Mesenchymal stem cell (in vitro differentiated cells and primary cell): ENCODE data around the gene TBL1Y.
"Not testable (repeated sequence)": the region's sequence is repeated elsewhere in the genome, so short reads cannot be mapped to it uniquely, and the experiment has no call there.

Experiments used
- DNase-seq: peaks from one replicate; pipeline ENCODE4 v3.0.0-alpha.2; 2013
- H2AFZ ChIP-seq: one replicate; pipeline ENCODE4 v1.6.1; 2013; ENCODE audit warnings: low read depth, mild to moderate bottlenecking, control low read depth, inconsistent platforms, low read length, moderate library complexity
- H2AK5ac ChIP-seq: 2 replicates; pipeline ENCODE4 v1.6.1; 2013; ENCODE audit warnings: low read length, moderate library complexity, mild to moderate bottlenecking, inconsistent platforms; ENCODE audit not compliant: severe bottlenecking
- H2BK120ac ChIP-seq: one replicate; pipeline ENCODE4 v1.6.1; 2013; ENCODE audit warnings: low read depth, mild to moderate bottlenecking, inconsistent platforms, low read length, moderate library complexity
- H2BK12ac ChIP-seq, 2 experiments: one replicate each; pipeline ENCODE4 v1.6.1; 2013; ENCODE audit warnings: inconsistent platforms in 2 of 2, low read length in 2 of 2, mild to moderate bottlenecking in 2 of 2, moderate library complexity in 2 of 2, control low read depth in 1 of 2
- H2BK15ac ChIP-seq: one replicate; pipeline ENCODE4 v1.6.1; 2013; ENCODE audit warnings: mild to moderate bottlenecking, low read depth, inconsistent platforms; ENCODE audit not compliant: poor library complexity, severe bottlenecking
- H2BK5ac ChIP-seq: 2 replicates; pipeline ENCODE4 v1.6.1; 2013; ENCODE audit warnings: low read depth, mild to moderate bottlenecking, low read length, control low read depth, inconsistent platforms; ENCODE audit not compliant: poor library complexity, severe bottlenecking
- H3K14ac ChIP-seq, 2 experiments: one replicate each; pipeline ENCODE4 v1.6.1; 2013; ENCODE audit warnings: inconsistent platforms in 2 of 2, low read length in 2 of 2, control low read depth in 1 of 2, mild to moderate bottlenecking in 1 of 2, moderate library complexity in 1 of 2
- H3K18ac ChIP-seq, 2 experiments: one replicate each; pipeline ENCODE4 v1.6.1; 2013; ENCODE audit warnings: inconsistent platforms in 2 of 2, low read length in 2 of 2, control low read depth in 1 of 2, low read depth in 1 of 2, mild to moderate bottlenecking in 1 of 2
- H3K23ac ChIP-seq, 2 experiments: one replicate each; pipeline ENCODE4 v1.6.1; 2013; ENCODE audit warnings: inconsistent platforms in 2 of 2, low read length in 2 of 2, mild to moderate bottlenecking in 2 of 2, moderate library complexity in 2 of 2, control low read depth in 1 of 2
- H3K27ac ChIP-seq: 2 replicates; pipeline ENCODE4 v1.5.1; 2013; ENCODE audit warnings: mild to moderate bottlenecking, moderate library complexity, low read length, control low read depth, inconsistent platforms; ENCODE audit not compliant: poor library complexity, severe bottlenecking
- H3K27me3 ChIP-seq, 2 experiments: 2 replicates each; pipeline versions ENCODE4 v1.6.1 to v1.7.0; 2013; ENCODE audit warnings: low read length in 2 of 2, mild to moderate bottlenecking in 2 of 2, moderate library complexity in 2 of 2, control low read depth in 1 of 2, inconsistent platforms in 1 of 2; ENCODE audit not compliant: control insufficient read depth in 1 of 2, insufficient read depth in 1 of 2
- H3K36me3 ChIP-seq, 2 experiments: 2 replicates each; pipeline versions ENCODE4 v1.6.1 to v1.7.0; 2013; ENCODE audit warnings: low read length in 2 of 2, control low read depth in 1 of 2, inconsistent platforms in 1 of 2, low read depth in 1 of 2, mild to moderate bottlenecking in 1 of 2; ENCODE audit not compliant: insufficient read depth in 2 of 2, control insufficient read depth in 1 of 2
- H3K4ac ChIP-seq, 2 experiments: one replicate each; pipeline ENCODE4 v1.6.1; 2013; ENCODE audit warnings: inconsistent platforms in 2 of 2, low read length in 2 of 2, mild to moderate bottlenecking in 2 of 2, moderate library complexity in 2 of 2, control low read depth in 1 of 2, low read depth in 1 of 2
- H3K4me1 ChIP-seq: 2 replicates; pipeline ENCODE4 v1.6.1; 2013; ENCODE audit warnings: low read depth, low read length, control low read depth; ENCODE audit not compliant: control insufficient read depth, insufficient read depth
- H3K4me2 ChIP-seq: 2 replicates; pipeline ENCODE4 v1.6.1; 2013; ENCODE audit warnings: low read length, mild to moderate bottlenecking, inconsistent platforms; ENCODE audit not compliant: poor library complexity, severe bottlenecking
- H3K4me3 ChIP-seq, 2 experiments: 2 replicates each; pipeline versions ENCODE4 v1.5.1 to v1.7.0; 2013; ENCODE audit warnings: low read length in 2 of 2, mild to moderate bottlenecking in 2 of 2, control low read depth in 1 of 2, low read depth in 1 of 2; ENCODE audit not compliant: insufficient read depth in 1 of 2
- H3K79me1 ChIP-seq: replicated peaks from 2 replicates; pipeline ENCODE4 v1.6.1; 2013; ENCODE audit warnings: mild to moderate bottlenecking, control low read depth, low read length, inconsistent platforms; ENCODE audit not compliant: poor library complexity, severe bottlenecking
- H3K9ac ChIP-seq: 2 replicates; pipeline ENCODE4 v1.7.0; 2013; ENCODE audit warnings: mild to moderate bottlenecking, low read length, moderate library complexity
- H3K9me3 ChIP-seq: 2 replicates; pipeline ENCODE4 v1.7.0; 2013; ENCODE audit warnings: mild to moderate bottlenecking, low read length; ENCODE audit not compliant: control insufficient read depth
- H4K8ac ChIP-seq: one replicate; pipeline ENCODE4 v1.6.1; 2013; ENCODE audit warnings: inconsistent platforms, mild to moderate bottlenecking, low read length, moderate library complexity
- H4K91ac ChIP-seq: one replicate; pipeline ENCODE4 v1.6.1; 2013; ENCODE audit warnings: mild to moderate bottlenecking, low read length, inconsistent platforms
- WGBS: methylation state at CpG from one replicate; pipeline ENCODE4 v1.1.7; 2013; ENCODE audit warnings: mixed read lengths; 5-methylcytosine and 5-hydroxymethylcytosine counted together

Gene TBL1Y

DNA sequence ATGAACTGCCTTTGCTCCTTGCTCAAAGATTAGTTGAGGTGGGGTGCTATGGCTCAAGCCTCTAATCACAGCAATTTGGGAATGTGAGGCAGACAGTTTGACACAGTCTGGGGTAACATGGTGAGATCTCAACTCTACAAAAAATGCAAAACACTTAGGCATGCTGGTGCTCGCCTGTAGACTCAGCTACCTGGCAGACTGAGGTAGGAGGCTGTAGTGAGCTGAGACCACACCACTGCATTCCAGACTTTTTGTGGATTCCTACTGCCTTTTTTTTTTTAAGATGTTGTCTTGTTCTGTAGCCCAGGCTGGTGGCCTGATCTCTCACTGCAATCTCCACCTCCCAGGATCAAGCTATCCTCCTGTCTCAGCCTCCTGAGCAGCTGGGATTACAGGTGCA, 2.9 kb upstream of the TBL1Y start:
- no peak for DNase-seq
- no peak overlapping the region for H3K9ac ChIP-seq
- H2AK5ac ChIP-seq, result no peak overlapping the region
- H3K4me3 ChIP-seq, result no peak overlapping the region
- no peak overlapping the region for H3K23ac ChIP-seq
- H3K14ac ChIP-seq, result no peak overlapping the region
- peaks cover 2% of the 10 kb centered on the region for H3K4me1 ChIP-seq
- H3K27ac ChIP-seq, result no peak overlapping the region
- H3K27me3 ChIP-seq, result peaks cover 0 to 20% of the 10 kb centered on the region in 2 experiments
- H4K8ac ChIP-seq, result no peak overlapping the region
- no peaks in the 10 kb centered on the region for H3K9me3 ChIP-seq
- no peak overlapping the region for H2BK5ac ChIP-seq
- no peak overlapping the region for H3K4ac ChIP-seq
- no peak overlapping the region for H2BK15ac ChIP-seq
- no peak overlapping the region for H3K4me2 ChIP-seq
- H3K36me3 ChIP-seq, result no peaks in the 10 kb centered on the region
- H2AFZ ChIP-seq, result no peak overlapping the region
- WGBS, result no CpG with 5 or more reads among the region's 1 CpG
- H3K79me1 ChIP-seq, result no peaks in the 10 kb centered on the region
- no peak overlapping the region for H3K18ac ChIP-seq
- H4K91ac ChIP-seq, result no peak overlapping the region
- H2BK12ac ChIP-seq, result no peak overlapping the region
- H2BK120ac ChIP-seq, result no peak overlapping the region

DNA sequence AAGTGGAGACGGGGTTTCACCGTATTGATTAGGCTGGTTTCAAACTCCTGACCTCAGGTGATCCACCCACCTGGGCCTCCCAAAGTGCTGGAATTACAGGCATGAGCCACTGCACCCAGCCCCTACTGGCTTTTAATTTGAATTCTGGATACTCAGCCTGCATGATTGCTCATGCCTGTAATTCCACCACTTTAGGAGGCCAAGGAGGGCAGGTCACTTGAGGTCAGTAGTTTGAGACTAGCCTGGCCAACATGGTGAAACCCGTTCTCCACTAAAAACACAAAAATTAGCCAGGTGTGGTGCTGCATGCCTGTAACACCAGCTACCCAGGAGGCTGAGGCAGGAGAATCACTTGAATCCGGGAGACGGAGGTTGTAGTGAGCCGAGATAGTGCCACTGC, 2.5 kb upstream of the TBL1Y start:
- H4K8ac ChIP-seq, H3K14ac ChIP-seq, H2BK15ac ChIP-seq, DNase-seq, H3K4ac ChIP-seq, H3K4me1 ChIP-seq, H2AFZ ChIP-seq, H2BK120ac ChIP-seq, H3K27ac ChIP-seq, H3K36me3 ChIP-seq, H3K4me3 ChIP-seq, H2AK5ac ChIP-seq, H3K23ac ChIP-seq, H3K9me3 ChIP-seq, H2BK12ac ChIP-seq, H2BK5ac ChIP-seq, H3K9ac ChIP-seq, H4K91ac ChIP-seq, H3K4me2 ChIP-seq, H3K18ac ChIP-seq, H3K79me1 ChIP-seq: not testable (repeated sequence)
- peaks cover 0 to 20% of the 10 kb centered on the region in 2 experiments for H3K27me3 ChIP-seq
- WGBS, result 68% methylated on average over 2 of the region's 6 CpGs

GRCh38 chrY:6909118-6909521, 1.4 kb upstream of the TBL1Y start:
- H3K9me3 ChIP-seq, result no peaks in the 10 kb centered on the region
- H2BK15ac ChIP-seq, result no peak overlapping the region
- H2BK120ac ChIP-seq, result no peak overlapping the region
- H2BK5ac ChIP-seq, result no peak overlapping the region
- no peak overlapping the region for H3K4ac ChIP-seq
- H3K79me1 ChIP-seq, result no peaks in the 10 kb centered on the region
- H4K91ac ChIP-seq, result no peak overlapping the region
- no peak for DNase-seq
- WGBS, result 0% methylated on average over 5 of the region's 14 CpGs
- no peak overlapping the region for H3K23ac ChIP-seq
- no peak overlapping the region for H3K4me3 ChIP-seq
- H3K27me3 ChIP-seq, result peaks cover 0 to 20% of the 10 kb centered on the region in 2 experiments
- no peak overlapping the region for H3K18ac ChIP-seq
- H3K4me2 ChIP-seq, result no peak overlapping the region
- H3K4me1 ChIP-seq, result peaks cover 2% of the 10 kb centered on the region
- H3K36me3 ChIP-seq, result no peaks in the 10 kb centered on the region
- no peak overlapping the region for H4K8ac ChIP-seq
- no peak overlapping the region for H2BK12ac ChIP-seq
- H3K14ac ChIP-seq, result no peak overlapping the region
- H3K9ac ChIP-seq, result no peak overlapping the region
- no peak overlapping the region for H3K27ac ChIP-seq
- H2AK5ac ChIP-seq, result no peak overlapping the region
- H2AFZ ChIP-seq, result no peak overlapping the region

DNA sequence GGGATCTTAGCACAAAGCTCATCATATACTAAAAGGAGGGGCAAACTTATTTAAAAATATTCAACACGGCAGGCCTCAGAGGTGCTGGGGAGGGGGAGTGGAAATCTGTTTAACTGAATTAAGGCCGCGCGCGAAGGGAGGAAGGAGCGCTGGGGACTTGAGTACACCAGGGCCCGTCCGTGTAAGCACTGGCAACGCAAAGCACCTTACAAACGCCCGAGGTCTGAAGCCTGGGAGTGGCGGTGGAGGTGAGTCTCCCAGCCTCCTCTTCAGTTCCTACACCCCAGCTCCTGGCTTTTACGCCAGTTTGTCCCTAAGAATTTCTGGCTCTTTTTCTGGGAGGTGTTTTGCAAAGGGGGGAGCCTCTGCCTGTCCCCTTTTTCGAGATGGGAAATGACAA, 641 bp upstream of the TBL1Y start:
- no peak overlapping the region for H3K4me2 ChIP-seq
- no peak overlapping the region for H4K8ac ChIP-seq
- no peak overlapping the region for H4K91ac ChIP-seq
- H3K9ac ChIP-seq, result no peak overlapping the region
- H3K79me1 ChIP-seq, result no peaks in the 10 kb centered on the region
- no peak overlapping the region for H3K4me3 ChIP-seq
- H2BK120ac ChIP-seq, result no peak overlapping the region
- no peak overlapping the region for H3K18ac ChIP-seq
- no peaks in the 10 kb centered on the region for H3K36me3 ChIP-seq
- peaks cover 2% of the 10 kb centered on the region for H3K4me1 ChIP-seq
- no peak overlapping the region for H2BK12ac ChIP-seq
- H3K23ac ChIP-seq, result no peak overlapping the region
- H2AK5ac ChIP-seq, result no peak overlapping the region
- DNase-seq, result no peak
- no peak overlapping the region for H3K14ac ChIP-seq
- no peak overlapping the region for H3K27ac ChIP-seq
- no peak overlapping the region for H3K4ac ChIP-seq
- H2BK5ac ChIP-seq, result no peak overlapping the region
- no peak overlapping the region for H2BK15ac ChIP-seq
- no peaks in the 10 kb centered on the region for H3K9me3 ChIP-seq
- peaks cover 0 to 20% of the 10 kb centered on the region in 2 experiments for H3K27me3 ChIP-seq
- H2AFZ ChIP-seq, result no peak overlapping the region
- WGBS, result 0% methylated on average over 7 of the region's 14 CpGs
